ENCODE data around the gene ANKRD17.

ANKRD17 gene

GRCh38 chr4:73161527-73162185, 96.9 kb downstream of the ANKRD17 start:
- H3K4me3 ChIP-seq (ENCODE audit: low read depth, low read length), result no peak overlapping the region
- DNase-seq (ENCODE audit: low read depth), result no peak
- TF ChIP-seq CTCF (conservative IDR thresholded peaks at IDR 0.05; ENCODE audit: low read depth, low read length), result no peak

GRCh38 chr4:73156394-73156793, 102.2 kb downstream of the ANKRD17 start:
- DNase-seq (ENCODE audit: low read depth), result no peak
- no peak overlapping the region for H3K4me3 ChIP-seq (ENCODE audit: low read depth, low read length)
- TF ChIP-seq CTCF (conservative IDR thresholded peaks at IDR 0.05; ENCODE audit: low read depth, low read length), result no peak

GRCh38 chr4:73152893-73153292, 105.7 kb downstream of the ANKRD17 start:
- peak; percentile 32 for DNase-seq (ENCODE audit: low read depth)
- H3K4me3 ChIP-seq (ENCODE audit: low read depth, low read length), result no peak overlapping the region
- TF ChIP-seq CTCF (conservative IDR thresholded peaks at IDR 0.05; ENCODE audit: low read depth, low read length), result no peak

- no peak overlapping the region for H3K4me3 ChIP-seq (ENCODE audit: low read depth, low read length)
- peak; percentile 8 for DNase-seq (ENCODE audit: low read depth)
- peak; percentile 26 for TF ChIP-seq CTCF (conservative IDR thresholded peaks at IDR 0.05; ENCODE audit: low read depth, low read length)
Observed at GRCh38 chr4:73142995-73143547, 115.5 kb downstream of the ANKRD17 start.

- peak; percentile 62 for DNase-seq (ENCODE audit: low read depth)
- TF ChIP-seq CTCF (conservative IDR thresholded peaks at IDR 0.05; ENCODE audit: low read depth, low read length), result no peak
- no peak overlapping the region for H3K4me3 ChIP-seq (ENCODE audit: low read depth, low read length)
Observed at GRCh38 chr4:73139991-73140390, 118.6 kb downstream of the ANKRD17 start.

- no peak overlapping the region for H3K4me3 ChIP-seq (ENCODE audit: low read depth, low read length)
Observed at GRCh38 chr4:73139245-73139644, 119.4 kb downstream of the ANKRD17 start.

More at GRCh38 chr4:73139245-73139644, 119.4 kb downstream of the ANKRD17 start:
- no peak for TF ChIP-seq CTCF (conservative IDR thresholded peaks at IDR 0.05; ENCODE audit: low read depth, low read length)
- peak; percentile 27 for DNase-seq (ENCODE audit: low read depth)

Measured in choroid plexus epithelial cell (primary cell).